ENCODE measurements around the gene PRICKLE2.

Gene PRICKLE2

DNA sequence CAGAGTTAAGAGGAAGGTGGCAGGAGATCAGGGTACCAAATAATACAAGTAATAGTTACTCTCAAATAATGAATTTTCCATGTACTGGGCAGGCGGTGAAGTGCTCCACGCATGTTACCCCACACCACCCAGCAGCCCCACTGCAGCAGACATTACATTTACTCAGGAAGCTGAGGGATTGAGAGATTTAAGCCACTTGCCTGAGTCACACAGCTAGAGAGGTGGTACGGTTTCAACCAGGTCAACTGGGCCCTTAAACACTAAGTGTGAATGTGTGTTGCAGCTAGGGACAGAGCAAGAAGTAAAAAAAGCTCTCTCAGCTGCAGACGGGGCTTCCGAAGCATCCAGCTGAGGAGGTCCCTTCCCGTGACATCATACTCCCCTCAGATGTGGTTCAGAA lies 91.3 kb downstream of the PRICKLE2 start:
- DNase-seq (ENCODE audit: low read depth in 2 of 2) = no peak

DNA sequence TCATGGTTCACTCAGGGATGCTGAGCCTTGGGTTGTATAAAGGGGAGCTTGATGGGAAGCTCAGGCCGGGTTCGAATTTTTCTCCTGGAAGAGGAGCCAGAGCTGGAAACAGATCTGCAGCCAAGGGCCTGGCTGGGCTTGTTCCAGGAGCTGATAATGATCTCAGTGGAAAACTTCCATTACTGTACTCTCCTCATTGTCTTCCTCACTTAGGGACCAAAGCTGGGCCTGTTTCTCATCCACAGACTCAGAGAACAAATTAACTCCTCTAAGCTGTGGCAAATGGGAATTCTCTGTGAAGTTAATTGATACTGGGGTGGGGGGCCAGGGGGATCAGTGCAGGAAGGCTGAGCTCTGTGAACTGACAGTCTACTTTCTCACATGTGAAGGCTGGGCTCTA lies 92.0 kb downstream of the PRICKLE2 start:
- DNase-seq (ENCODE audit: low read depth in 2 of 2) = no peak

DNA sequence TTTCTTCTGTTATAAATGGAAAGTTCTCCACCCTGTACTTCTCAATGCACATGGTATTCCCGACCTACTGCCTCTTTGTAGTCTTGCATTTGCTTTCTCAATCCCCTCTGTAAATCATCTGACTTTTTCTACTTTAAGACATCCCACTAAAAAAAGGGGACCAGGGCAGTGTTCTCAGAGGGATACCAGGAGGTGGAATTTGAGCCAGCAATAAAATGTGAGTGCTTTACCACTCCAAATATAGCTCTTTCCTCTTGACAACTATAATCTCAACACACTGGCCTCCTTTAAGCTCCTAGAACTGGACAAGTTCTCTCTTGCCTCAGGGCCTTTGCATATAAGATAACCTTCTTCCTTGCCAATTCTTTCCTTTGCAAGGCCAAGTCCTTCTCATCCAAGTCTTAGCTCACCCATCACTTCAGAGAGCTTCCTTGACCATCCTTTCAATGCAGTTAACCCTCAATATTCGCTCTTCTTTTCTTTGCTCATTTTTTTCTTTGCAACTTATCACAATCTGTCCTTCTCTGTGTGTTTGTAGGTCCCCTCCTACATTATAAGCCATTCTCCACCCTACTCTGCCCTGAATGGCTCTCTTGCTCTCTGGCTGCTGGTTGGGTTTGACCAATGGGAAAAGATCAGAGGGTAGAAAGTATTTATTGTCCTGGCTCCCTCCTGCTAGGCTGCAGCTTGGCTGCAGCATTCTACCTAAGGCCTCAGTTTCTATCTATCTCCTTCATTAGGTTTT lies 93.4 kb downstream of the PRICKLE2 start:
- DNase-seq (ENCODE audit: low read depth in 2 of 2) = no peak

DNA sequence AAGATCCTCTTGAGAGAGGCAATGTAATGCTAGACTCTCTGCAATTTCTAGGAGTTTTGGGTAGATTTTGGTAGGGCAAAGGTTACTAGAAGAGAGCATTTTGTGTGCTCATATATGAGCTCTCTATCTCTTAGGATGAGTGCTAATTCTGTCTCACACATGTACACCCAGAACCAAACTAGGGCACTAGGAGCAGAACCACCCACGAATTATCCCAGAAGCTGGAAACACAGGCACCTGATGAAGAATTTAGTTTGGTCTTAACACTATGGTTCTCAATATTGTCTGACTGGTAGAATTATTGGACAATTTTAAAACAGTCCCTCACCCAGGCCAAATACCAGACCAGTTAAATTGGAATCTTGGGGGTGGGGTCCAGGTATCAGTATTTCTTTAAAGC lies 94.8 kb downstream of the PRICKLE2 start:
- DNase-seq (ENCODE audit: low read depth in 2 of 2) = no peak

DNA sequence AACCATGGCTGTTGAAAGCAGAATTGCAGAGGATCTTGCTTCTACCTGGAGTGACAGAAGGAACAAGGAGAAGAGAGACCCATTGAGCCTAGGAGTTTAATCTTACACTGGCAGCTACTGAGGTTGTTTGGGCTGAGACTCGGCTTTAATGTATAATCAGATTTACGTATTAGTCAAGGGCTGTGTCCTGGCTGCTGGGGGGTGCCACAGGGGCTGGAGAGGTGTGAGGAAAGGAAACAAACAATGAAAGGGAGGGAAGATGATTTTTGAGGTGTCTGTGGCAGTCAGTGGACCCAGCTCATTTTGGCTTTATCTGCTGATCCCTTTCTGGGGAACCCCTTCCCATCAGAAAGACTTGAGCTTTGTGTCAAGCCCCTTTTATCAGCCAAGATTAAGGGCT lies 95.7 kb downstream of the PRICKLE2 start:
- no peak for DNase-seq (ENCODE audit: low read depth in 2 of 2)

GRCh38 chr3:64129106-64129505 lies 96.2 kb downstream of the PRICKLE2 start:
- DNase-seq (ENCODE audit: low read depth in 2 of 2) = no peak

- DNase-seq (ENCODE audit: low read depth in 2 of 2) = no peak
These were observed 99.7 kb downstream of the PRICKLE2 start for GRCh38 chr3:64125561-64125960.

- DNase-seq (ENCODE audit: low read depth in 2 of 2) = no peak
These were observed 101.3 kb downstream of the PRICKLE2 start for GRCh38 chr3:64123931-64124330.

GRCh38 chr3:64122476-64122875 lies 102.8 kb downstream of the PRICKLE2 start:
- DNase-seq (ENCODE audit: low read depth in 2 of 2) = no peak

DNA sequence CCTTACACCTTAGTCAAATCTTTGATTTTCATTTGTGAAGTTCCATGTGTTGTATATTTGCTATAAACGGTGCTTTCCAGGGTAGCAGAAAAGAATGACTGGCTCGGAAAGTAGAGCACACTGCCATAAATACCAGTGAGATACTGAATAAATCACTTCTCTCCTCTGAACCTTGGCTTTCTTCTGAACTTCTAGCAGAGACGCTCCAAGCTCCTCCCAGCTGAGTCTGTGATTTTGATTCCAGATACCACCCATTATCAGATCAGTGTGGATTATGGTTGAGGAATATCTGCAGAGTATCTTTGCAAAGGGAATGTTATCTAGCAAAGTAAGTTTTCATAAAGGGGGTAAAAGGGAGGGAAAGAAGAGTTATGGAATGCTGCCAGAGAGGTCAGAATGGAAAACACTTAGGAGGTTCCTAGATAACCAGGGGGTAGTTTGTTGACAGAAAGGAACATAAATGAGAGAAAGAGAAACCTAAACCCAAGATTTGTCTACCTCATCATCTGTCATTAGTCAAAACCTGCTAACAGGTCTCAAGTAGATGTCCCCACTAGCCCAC lies 103.4 kb downstream of the PRICKLE2 start:
- DNase-seq (ENCODE audit: low read depth in 2 of 2) = no peak

DNA sequence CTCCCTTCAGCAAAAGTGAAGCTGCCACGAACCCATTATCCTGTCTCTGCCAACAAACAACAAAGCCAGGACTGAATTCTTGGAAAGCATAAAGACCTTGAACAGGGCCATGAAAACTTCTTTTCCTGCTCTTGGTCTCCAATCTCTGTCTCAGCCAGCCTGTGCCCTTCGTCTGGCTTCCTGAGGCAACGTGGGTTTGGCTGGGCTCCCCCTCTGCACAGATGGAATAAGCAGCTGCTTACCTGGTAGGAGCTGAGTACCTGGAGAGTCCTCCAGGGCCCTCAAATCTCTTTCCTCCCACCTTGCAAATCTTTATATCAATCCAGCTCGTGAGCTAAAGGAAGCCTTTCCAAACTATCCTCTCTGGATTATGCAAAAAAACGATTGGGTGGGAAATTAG lies 104.4 kb downstream of the PRICKLE2 start:
- DNase-seq (ENCODE audit: low read depth in 2 of 2) = no peak

DNA sequence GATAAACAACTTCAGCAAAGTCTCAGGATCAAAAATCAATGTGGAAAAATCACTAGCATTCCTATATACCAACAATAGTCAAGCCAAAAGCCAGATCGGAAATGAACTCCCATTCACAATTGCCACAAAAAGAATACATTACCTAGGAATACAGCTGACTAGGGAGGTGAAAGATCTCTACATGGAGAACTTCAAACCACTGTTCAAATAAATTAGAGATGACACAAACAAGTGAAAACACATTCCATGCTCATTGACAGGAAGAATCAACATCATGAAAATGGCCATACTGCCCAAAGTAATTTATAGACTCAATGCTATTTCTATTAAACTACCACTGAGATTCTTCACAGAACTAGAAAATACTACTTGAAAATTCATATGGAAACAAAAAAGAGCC lies 107.8 kb downstream of the PRICKLE2 start:
- DNase-seq (ENCODE audit: low read depth in 2 of 2) = no peak

- no peak for DNase-seq (ENCODE audit: low read depth in 2 of 2)
These were observed 110.6 kb downstream of the PRICKLE2 start for GRCh38 chr3:64114651-64115050.

- DNase-seq (ENCODE audit: low read depth in 2 of 2) = no peak
These were observed 113.4 kb downstream of the PRICKLE2 start for GRCh38 chr3:64111872-64112271.

DNA sequence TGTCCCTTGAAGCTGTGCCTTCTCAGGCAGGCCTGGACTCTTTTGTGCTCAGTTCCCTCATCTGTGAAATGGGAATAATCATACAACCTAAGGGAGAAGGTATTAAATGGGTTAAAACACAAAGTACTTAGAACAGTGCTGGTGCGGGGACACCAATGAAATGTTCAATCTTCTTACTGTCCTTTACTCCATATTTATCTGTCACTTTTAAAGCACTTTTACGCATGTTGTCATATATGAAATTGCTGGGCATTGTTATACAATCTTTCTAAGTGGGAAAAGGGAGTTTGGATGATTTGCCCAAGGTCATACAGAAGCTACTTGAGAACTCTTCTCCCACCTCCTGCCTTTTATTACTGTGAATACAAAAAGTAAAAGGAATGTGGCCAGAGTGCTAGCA lies 114.2 kb downstream of the PRICKLE2 start:
- no peak for DNase-seq (ENCODE audit: low read depth in 2 of 2)

DNA sequence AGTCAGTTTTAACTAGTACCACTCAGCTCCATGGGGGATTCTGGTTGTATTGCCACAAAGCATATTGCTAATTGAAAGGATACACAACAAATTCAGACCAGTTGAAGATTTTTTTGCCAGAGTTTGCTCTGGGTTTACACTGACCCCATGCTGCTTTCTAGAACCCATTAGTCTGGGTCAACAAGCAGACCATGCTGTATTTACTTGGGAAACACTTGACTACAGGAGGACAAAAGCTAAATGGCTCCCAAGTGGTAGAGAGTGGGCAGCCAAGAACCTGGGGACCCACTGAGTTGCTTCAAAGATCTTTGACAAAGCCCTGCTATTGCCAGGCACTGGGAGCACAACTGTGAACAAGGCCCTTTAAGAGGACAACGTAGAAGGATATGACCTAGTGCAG lies 115.2 kb downstream of the PRICKLE2 start:
- no peak for DNase-seq (ENCODE audit: low read depth in 2 of 2)

DNA sequence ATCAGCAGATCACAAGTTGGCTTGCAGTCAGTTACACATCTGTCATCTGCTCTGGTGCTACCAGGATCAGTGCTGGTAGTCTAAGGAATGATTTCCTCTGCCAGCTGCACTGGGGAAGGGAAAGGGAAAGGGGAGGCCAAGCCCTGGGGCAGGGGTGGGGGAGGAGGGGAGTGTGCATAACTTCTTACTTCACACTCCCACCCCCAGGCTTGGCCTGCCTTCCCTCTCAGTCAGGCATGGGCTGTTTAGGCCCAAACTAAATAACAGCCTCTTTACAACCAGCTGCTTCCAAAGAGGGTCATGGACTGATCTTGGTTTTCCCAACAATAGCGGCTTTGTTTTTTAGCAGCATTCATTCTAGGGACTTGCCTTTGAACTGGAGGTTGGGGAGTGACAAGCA lies 115.8 kb downstream of the PRICKLE2 start:
- DNase-seq (ENCODE audit: low read depth in 2 of 2) = no peak

DNA sequence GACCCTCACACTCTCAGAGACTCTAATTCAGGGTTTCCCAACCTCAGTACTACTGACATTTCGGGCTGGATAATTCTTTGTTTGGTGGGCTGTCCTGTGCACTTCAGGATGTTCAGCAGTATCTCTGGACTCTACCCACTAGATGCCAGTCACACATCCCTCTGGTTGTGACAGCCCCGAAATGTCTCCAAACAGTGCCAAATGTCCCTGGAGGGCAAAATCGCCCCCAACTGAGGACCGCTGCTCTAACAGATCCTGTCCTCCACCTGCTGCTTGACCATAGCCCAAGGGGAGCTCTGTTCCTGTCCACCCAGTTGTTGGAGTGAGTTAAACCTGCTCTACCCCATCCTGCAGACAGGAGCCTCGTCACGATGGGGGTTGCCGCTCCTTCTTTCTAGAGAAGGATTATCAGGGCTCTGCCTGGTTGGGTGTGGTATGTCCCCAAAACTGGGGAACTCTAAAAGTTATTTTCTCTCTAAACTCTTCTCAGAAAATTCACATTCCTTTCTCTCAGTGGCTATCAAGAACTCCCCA lies 116.4 kb downstream of the PRICKLE2 start:
- DNase-seq (ENCODE audit: low read depth in 2 of 2) = no peak

DNA sequence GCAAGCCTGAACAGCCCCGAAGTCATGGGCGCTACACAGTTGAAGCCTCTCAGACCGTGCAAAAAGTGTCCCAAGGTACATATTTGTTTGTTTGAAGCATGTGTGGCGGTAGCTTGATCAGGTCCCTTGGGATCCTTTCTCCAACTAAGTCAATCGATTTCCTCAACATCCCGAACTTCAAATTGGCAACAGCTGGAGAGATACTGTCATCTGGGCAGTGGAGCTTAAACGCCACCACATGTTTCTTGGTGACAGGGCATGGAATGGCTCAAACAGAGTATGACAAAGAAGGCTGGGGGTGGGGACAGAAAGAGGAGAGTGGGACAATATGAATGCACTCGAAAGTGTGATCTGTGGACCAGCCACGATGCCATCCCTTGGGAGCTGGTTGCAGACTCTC lies 117.0 kb downstream of the PRICKLE2 start:
- DNase-seq (ENCODE audit: low read depth in 2 of 2) = no peak

DNA sequence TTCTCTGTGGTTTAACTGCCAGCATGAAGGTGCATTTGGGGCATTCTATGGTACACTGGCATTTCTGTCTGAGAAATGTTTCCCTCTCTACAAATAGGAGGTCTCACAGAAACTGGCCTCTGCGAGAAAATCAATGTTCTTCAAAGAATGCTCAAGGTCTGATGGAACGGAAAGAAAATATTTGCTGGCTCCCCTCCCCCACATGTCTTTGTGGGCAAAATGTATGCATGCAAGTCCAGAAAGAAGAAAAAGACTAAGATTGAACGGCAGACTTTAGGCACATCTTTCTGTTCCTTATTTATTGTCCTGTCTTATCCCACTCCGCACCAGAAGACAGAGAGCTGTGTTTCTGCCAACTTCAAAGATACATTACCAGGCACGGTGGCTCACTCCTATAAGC lies 118.1 kb downstream of the PRICKLE2 start:
- no peak for DNase-seq (ENCODE audit: low read depth in 2 of 2)

GRCh38 chr3:64105816-64106215 lies 119.5 kb downstream of the PRICKLE2 start:
- DNase-seq (ENCODE audit: low read depth in 2 of 2) = no peak

GRCh38 chr3:64104691-64105111 lies 120.6 kb downstream of the PRICKLE2 start:
- no peak for DNase-seq (ENCODE audit: low read depth in 2 of 2)

DNA sequence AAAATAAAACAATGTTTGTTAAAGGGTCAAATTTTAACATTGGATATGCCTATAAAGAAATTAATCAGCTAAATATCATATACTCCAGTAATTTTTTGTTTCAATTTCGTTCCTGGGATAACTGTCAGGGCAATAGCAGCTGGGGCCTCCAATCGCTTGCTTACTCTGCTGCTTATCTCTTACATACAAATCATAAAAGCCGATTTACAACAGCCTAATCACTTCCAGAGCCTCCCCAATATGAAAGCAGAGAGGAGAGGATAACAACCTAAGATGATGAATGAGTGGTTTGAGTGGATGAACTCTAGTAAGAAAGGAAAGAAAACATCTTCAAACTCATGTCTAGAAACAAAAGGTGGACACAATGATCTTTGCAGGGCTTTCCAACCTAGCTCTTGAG lies 121.3 kb downstream of the PRICKLE2 start:
- DNase-seq (ENCODE audit: low read depth in 2 of 2) = no peak

GRCh38 chr3:64103131-64103530 lies 122.1 kb downstream of the PRICKLE2 start:
- no peak for DNase-seq (ENCODE audit: low read depth in 2 of 2)

All from stimulated activated CD4-positive, alpha-beta T cell treated with anti-CD3 and anti-CD28 coated beads, Interleukin-15, amount 100 ng/mL, for 48 hours (primary cell).